G401 (cell line): ENCODE results near the gene DPYD. TPM values are rescaled to one million over a fixed set of nuclear protein-coding genes. Genes with fewer than 3 reads are reported as not detected.

Experiments used
- DNase-seq: peaks from one replicate; pipeline ENCODE4 v3.0.0-alpha.2; 2015; ENCODE audit warnings: low spot score
- in situ Hi-C: cut with HindIII; loops from 2 replicates; pipeline ENCODE4 v1.10.0; 2016; ENCODE audit warnings: low sequenced_read_pairs, mixed read lengths
- total RNA-seq: library from RNA; depleted of rRNA; stranded (reverse); fragments of >200 nt; shearing (Covaris generic); gene quantifications from 2 replicates; pipeline ENCODE4 v1.2.3, GENCODE V29; 2014

The DPYD gene
- total RNA-seq, 1 experiment from 2014 or later: not detected

DNA sequence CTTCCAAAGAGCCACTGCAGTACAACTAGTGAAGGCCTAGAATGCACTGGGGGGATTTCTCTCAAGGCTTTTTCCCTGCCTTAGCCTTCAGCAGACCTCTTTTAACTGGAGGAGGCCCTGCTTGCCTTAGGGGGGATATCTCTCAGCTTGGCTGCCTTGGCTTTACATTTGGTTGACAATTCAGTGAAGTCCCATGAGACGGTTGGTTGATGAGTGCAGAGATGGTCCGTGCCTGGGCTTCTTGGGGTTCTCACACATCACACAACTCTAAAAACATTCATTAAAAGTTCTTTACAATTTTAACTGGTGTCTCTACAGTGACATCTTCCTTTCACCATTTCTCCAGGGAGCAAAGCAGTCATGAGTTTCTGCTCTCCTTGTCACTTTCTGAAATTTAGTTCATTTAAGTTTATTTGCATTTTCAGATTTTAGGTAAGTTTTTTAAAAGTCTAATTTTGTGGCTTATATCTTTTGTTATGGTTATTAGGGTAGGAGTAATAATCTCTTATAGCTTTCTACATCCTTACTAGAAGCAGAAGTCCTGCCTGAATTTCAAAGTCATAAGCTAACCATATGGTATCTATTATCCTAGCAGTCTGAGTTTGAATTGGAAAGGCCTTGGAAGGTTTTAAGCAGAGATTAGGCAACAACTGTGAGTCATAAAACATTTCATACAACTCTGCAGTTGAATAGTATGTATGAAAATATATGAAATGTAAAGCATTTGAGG lies 487.6 kb downstream of the DPYD start:
- no peak for DNase-seq
- in situ Hi-C loops: no loop called here

DNA sequence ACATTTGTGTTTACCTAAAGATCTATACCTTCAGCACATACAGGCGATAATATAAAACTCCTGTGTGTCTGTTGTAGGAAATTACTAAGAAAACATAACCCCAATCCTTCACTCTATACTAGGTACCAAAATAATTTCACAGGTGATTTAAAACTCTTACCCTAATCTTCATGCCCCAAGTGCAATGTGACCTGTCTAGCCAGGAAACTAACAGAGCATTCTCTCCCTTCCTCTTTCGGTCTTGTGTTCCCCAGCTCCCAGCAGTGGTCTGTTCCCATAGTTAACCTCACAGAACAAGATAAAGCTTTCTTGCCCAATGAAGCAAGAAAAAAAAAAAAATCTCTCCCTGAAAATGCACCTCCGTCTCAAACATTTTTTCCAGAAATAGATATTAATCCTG lies 493.5 kb downstream of the DPYD start:
- in situ Hi-C loops: no loop called here
- DNase-seq: no peak

DNA sequence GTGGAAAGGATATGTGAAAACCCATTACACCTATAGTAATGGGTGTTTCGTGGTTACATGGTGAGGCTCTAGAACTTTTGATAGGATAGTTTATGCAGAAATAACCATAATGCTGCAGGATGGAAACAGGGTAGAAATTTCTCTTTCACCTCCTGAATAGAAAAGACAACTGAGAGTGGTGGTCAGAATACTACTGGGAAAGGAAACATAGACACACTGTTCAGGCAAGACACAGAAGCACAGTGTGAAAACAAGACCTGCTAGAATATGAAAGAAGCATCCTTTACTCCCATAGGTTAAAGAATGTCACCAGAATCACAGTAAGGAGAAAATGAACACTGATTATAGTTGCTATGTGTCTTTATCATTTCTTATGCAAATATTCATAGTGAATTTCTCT lies 496.6 kb downstream of the DPYD start:
- in situ Hi-C loops: no loop called here
- DNase-seq: no peak

DNA sequence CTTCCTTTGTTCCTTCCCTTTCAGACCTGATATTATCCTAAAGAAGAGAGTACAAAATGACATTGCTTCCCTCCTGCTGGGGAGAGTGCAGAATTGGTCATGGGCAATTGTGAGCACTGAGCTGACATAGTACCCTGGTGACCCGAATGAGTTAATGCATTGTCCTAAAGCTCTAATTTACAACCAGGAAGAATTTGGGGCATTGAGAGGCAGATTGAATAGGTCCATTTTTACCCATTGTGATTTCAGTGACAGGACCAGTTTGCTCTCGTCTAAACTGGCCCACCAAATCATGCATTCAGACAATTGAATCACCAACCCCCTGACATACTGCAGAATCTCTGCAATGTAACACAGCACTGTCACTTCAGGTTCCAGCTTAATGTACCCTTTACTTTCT lies 497.4 kb downstream of the DPYD start:
- no peak for DNase-seq
- in situ Hi-C loops: no loop called here

DNA sequence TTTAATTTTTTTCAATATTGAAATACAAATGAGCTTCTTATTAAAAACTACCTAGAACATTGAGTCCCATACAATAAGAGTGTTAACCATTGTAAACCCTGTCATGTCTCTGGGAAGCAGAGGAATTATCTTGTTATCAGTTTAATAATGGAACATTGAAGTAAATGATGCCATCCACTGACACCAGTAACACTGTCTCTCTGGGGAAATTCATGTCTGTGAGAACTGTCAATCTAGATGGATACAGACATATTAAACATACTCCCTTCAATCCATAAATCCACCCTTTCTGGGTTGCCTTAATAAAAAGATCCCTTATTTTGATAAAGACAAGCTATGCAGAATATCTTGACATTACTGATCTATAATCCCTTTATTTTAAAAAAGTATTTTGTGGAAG lies 503.2 kb downstream of the DPYD start:
- DNase-seq: no peak
- in situ Hi-C loops: no loop called here

DNA sequence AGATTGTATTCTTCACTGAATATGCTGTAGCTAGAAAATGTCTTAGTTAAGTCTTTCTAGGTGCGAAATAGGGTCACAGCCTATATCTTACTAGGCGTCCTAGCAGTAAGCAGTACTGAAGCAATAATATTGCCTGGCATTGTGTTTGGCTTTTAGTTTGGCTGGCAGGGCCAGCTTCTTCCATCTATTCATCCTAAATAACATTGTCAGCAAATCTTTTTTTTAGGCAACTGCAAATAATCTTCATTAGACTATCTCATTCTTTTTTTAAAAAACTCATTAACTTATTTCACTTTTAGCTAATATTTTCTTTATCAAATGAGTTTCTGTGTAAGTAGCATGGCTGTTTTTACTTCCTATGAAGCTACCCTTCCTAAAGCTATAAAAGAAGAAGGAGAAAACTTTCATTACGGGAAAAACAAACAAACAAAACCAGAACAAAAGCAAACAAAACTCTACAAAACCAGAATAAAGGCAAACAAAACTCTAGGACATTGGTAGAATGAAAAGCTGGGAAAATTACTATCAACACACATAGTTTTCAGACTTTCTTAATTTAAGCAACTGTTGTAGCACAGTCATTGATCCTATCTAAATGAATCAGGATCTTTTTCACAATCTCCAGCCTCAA lies 506.0 kb downstream of the DPYD start:
- in situ Hi-C loops: no loop called here
- no peak for DNase-seq

DNA sequence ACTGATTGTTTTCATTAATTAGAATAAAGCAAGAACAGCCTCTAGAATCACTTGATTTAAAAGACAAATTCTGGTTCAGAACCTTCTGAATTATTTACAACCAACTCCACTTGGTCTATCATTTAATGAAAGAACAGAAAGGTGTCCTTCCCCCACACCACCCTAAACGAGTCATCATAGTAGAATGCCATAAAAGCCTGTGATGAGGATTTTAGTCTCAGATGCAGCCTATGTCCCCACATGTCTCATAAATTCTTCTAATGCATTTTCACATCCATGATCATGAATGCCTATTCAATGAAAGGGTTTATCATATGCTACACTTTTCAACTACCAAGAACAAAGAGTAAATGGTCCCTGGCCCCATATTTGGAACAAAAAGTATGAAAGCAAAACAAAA lies 508.1 kb downstream of the DPYD start:
- no peak for DNase-seq
- in situ Hi-C loops: no loop called here

DNA sequence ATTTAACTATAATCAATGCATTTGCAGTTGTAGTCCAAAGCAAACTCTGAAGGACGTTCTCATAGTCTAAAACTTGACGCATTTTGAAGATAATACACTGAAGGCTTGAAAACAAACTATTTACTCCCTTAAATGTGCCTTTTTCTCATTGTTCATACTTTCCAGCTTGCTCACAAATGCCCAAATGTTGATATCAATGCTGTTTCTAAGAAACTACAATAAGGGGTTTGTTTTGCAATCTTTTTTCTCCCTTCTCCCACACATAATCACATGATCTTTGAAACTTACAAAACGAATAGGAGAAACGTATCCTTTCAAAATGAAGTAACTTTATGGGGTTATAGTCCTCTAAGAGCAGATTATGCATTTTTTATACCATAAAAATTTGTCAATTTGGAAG lies 508.7 kb downstream of the DPYD start:
- in situ Hi-C loops: no loop called here
- no peak for DNase-seq

DNA sequence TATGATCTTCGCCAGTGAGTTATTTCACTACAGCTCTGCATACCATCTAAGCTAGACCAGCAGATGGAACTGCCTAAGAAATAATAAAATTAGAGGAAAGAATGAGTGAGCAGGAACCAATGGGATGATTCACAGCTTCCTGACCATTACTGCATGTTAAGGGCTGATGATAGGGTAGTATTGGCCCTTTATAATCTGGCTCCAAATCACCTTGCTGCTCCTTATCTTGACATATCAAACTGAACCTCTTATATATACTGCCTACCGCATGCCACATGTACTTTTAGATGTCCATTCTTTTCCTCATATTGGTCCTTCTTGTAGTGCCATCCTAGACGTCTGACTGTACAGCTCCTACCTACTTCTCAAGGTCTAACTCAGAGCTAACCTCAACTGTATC lies 524.4 kb downstream of the DPYD start:
- in situ Hi-C loops: no loop called here
- no peak for DNase-seq

DNA sequence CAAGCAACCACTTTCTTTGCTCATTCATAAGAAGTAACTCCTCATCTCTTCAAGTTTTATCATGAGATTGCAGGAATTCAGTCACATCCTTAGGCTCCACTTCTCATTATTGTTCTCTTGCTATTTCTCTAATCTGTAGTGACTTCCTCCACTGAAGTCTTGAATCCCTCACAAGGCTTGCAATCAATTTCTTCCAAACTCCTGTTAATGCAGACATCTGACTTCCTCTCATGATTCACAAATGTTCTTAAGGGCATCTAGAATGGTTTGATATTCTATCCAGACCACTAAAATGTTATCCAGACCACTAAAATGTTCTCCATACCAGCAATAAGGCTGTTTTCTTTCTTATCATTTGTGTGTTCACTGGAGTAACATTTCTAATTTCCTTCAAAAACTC lies 528.1 kb downstream of the DPYD start:
- DNase-seq: no peak
- in situ Hi-C loops: no loop called here

DNA sequence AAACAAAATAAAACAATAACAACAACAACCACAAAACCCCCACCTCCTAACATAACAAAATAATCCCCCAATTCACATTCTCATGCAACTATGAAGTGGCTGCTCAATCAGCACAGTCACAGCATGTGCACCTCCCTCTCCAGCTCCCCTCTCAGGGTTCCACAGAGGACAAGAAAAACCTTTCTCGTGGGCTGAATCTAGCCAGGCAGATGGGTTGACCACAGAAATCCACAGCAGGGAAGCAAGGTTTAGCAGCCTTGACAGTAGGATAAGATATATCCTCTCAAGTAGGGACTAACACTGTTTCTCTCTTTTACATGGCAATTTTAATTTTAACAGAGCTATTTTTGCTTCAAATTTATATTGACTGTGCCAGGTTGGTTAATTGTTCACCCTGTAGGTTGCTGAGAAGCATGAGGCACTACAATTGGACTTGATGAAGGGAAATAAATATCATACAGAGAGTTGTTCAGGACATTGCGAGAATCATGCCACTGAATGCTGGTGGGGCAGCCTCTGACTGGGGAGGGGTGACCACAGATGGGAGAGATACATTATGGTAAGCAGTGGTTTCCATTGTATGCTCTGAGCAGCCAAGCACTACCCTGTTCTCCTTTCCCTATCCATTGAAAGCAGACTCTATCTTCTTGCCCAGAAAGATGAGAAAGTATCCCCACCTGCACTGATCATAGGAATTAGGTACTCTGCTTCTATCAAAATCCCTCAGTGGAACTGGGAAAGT lies 535.1 kb downstream of the DPYD start:
- in situ Hi-C loops: no loop called here

DNA sequence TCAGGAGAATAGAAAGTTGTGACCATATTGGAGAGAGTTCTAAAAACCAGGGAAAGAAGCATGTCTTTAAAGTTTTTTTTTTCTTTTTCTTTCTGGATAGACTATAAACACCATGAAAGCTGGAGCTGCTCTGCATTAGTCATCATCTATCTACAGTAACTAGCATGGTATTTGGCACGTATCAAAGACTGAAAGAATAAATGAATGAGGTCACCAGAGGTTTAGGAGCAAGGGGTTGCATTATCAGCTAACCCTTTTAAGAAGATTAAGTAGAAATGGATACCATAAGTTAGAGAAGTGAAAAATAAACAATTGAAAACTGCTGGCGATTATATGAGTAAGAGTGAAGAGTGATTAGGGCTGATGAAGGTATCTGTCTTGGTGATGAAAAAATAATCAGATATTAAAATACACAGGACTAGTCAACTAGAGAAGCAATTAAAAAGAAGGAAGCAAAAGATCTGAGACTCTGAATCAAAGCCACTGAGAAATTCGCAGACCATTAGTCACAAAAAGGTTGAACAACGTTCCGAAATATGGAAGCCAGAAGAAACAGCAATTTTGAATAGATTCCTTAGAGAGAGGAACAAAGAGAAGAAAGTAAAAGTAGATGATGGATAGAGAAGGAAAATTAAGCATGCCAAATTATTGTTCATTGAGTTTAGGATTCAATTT lies 536.4 kb downstream of the DPYD start:
- in situ Hi-C loops: no loop called here
- DNase-seq: no peak

More for the DNA sequence above, 535.1 kb downstream of the DPYD start:
- no peak for DNase-seq

DNA sequence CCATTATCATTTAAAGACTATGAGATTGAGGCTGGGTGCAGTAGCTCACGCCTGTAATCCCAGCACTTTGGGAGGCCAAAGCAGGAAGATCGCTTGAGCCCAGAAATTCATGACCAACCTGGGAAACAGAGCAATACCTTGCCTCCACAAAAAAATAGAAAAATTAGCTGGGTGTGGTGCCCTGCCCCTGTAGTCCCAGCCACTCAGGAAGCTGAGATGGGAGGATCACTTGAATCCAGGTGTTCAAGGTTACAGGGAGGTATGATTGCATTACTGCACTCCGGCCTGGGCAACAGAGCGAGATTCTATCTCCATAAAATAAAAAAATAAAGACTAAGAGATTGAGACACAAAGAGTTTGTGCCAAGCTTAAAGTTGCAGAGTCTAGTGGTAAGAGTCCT lies 537.0 kb downstream of the DPYD start:
- in situ Hi-C loops: no loop called here

DNA sequence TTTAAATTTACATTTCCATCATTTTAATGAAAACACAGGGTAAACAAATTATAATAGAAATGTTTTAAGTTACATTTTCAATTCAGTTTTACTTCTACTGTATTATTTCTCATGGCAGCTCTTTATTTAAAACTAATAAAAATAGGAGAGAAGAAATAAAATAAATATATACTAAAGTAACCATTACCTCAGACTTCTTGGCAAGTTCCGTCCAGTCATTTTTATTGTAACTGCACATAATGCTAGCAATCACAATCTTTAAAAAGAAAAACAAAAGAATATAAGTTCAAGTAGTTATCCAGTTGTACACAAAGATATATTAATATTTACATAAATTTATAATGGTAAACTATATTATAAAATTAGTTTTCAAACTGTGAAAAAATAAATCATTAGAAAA lies 538.6 kb downstream of the DPYD start:
- no peak for DNase-seq
- in situ Hi-C loops: no loop called here

More for the DNA sequence above, 537.0 kb downstream of the DPYD start:
- no peak for DNase-seq

DNA sequence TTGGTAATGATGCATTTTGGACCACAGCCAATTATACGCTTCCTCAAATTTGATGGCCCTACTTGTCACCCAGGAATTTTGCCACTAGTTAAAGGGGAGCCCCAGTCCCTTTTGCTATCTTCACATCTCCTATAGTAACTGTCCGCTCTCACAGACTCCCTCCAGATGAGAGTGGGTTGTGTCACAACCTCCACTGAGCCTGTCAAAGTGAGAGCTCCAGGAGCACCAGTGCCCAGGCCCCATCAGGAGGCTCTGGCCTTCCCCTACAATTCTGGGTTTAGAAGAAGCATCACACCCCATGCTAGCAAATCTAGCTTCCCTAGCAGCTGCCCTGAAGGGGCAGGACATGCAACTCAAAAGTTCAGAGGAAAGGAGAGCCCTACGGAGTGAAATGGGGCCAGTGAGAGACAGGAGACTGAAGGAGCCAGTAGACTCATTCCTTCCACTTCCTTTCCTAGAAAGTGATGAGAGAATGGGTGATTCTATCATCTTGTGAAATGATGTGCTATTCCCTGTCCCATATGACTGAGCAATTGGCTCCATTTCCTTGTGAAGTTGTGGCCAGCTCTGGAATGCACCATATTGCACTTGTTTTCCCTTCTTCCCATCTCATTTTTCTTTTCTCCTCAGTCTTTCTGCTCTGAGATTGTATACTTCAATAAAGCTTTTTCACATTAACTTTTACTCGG lies 541.3 kb downstream of the DPYD start:
- in situ Hi-C loops: no loop called here
- no peak for DNase-seq

DNA sequence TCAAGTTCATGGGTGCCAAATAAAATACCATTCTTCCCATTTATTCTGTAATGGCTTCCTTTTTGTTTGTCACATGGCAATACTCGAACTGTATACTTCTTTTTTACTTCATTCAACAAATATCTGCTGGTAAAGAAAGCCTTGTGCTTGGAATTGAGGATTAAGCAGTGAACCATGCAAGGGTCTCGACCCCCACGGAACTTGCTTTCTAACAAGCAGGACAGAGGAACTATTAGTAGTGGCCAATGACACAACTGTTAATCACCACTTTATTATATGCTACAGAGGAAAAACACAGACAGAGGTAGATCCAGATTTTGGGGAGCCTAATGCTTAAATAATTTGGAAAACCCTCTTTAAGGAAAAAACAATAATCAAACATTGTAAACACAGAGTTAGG lies 542.2 kb downstream of the DPYD start:
- DNase-seq: no peak
- in situ Hi-C loops: no loop called here

DNA sequence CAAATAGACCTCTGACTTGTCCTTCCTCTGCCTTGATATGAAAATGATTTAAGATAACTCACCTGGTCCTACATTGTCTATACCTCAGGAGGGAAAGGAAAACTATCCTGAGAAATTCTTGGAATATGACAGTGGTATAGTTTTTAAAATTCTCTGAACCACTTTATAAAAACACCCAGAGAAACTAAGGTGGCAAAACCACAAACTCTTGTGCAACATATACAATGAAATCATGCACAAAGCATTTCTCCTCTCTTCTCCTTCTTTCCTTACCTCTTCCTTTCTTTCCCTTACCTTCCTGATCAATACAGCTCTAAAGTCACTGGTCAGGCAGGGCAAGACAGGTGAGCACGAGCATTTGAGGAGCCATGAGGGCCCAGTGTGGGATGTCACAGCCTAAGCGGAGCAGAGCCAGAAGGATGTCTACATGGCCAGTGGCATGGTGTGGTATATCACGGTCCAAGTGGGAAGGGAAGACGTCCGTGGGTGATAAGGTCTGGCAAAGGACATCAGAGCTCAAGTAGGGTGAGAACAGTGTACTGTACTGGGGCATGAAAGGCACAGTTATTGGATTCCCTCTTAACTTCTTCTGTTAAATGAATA lies 543.3 kb downstream of the DPYD start:
- no peak for DNase-seq
- in situ Hi-C loops: no loop called here

DNA sequence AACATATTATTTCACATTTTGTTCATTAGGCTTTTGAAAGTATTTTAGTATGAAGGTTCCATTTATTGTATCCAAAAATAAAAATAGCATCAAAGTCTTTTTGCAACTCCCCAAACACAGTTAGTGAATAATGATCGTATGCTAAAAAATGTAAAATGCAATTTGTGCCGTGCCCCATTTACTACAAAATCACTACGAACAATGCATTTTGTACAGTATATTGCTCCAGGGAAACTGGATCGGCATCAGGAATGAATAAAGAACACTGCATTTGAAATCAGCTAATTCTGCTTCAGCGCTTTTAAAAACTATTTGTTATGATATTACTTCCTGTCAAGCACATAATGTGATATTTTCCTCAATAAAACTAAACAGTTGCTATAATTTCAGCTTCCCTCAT lies 547.8 kb downstream of the DPYD start:
- in situ Hi-C loops: no loop called here

DNA sequence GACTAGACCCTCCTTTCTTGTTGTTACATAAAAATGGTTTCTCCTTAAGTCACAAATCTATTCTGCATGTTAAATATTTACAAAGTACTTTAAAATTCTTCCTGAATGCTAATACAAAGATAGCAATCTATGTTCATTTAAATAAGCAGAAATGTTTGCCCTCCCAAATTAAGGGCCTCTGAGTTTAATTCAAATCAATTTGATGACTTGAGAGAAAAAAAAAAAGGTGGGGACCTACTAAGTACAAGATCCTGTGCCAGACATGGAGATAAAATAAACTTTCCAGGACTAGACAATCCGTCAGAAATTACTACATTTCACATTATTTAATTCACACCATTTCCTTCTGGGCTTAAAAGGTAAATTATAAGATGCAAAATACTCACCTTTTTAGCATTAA lies 548.3 kb downstream of the DPYD start:
- no peak for DNase-seq
- in situ Hi-C loops: no loop called here

More for the DNA sequence above, 547.8 kb downstream of the DPYD start:
- DNase-seq: no peak
